Measurements from ENCODE around the gene SFRP2.

SFRP2 gene

DNA sequence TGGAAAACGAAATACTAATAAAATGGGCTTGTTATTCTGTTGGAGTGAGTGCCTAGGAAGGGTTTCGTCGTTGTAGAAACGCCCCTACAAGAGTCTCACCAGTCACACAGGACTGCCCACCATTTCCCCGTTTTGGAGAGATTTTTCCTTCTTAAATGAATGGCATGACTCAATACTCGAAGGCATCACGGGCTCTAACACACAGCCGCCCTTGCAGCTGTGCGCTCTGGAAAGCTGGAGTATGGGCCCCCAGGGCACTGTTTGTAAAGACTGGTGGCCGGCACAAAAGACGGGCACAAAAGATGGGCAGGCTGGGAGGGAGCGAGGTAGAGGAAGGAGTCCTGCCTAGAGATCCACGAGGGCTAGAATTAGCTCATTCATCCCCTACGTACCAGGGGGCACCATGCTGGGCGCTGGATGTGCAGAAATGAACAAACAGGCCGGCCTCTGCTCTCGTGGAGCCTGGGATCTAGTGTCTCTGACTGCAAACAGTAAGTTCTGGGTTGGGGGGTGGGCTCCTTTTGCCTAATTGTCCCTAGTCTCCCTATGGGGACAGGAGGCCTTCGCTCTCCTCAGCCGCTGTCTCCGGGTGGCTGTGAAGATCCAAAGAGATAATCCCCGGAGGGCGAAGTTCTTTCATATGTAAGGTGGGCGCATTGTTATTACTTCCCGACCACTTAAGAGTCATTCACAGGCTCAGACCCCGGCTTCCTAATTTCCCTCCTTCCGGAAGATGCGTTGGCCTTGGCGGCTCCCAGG lies 1.0 kb upstream of the SFRP2 start:
- Mint-ChIP-seq H3K27ac (peak overlapping the region; percentile 18), H3K4me3 (peak overlapping the region; percentile 43), H3K27me3 (peaks cover 90% of the 10 kb centered on the region), H3K9me3 (no peaks in the 10 kb centered on the region), H3K36me3 (ENCODE audit: low read depth) (no peaks in the 10 kb centered on the region), H3K4me1 (peaks cover 53% of the 10 kb centered on the region)
- DNase-seq (no peak), ATAC-seq (no peak)

DNA sequence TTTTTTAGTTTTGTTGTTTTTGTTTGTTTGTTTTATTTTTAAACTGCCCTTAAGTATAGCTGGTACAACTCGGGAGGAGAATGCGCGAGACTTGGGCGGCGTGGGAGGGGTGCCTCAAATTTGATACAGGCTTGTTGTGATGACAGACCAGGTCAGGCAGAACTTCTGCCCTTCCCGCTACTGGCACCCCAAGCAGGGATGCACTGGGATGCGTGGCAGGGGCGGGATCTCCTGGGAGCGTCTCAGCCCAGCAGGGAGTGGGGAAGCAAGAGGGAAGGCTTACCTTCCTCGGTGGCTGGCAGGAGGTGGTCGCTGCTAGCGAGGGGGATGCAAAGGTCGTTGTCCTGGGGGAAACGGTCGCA lies 851 bp downstream of the SFRP2 start:
- H3K27ac Mint-ChIP-seq, result peak overlapping the region; percentile 18
- ATAC-seq (no peak), DNase-seq (no peak)
- H3K27me3 Mint-ChIP-seq, result peaks cover 82% of the 10 kb centered on the region
- H3K4me1 Mint-ChIP-seq, result peaks cover 44% of the 10 kb centered on the region
- H3K36me3 Mint-ChIP-seq (ENCODE audit: low read depth), result no peaks in the 10 kb centered on the region
- H3K4me3 Mint-ChIP-seq, result peak overlapping the region; percentile 51
- H3K9me3 Mint-ChIP-seq, result no peaks in the 10 kb centered on the region

DNA sequence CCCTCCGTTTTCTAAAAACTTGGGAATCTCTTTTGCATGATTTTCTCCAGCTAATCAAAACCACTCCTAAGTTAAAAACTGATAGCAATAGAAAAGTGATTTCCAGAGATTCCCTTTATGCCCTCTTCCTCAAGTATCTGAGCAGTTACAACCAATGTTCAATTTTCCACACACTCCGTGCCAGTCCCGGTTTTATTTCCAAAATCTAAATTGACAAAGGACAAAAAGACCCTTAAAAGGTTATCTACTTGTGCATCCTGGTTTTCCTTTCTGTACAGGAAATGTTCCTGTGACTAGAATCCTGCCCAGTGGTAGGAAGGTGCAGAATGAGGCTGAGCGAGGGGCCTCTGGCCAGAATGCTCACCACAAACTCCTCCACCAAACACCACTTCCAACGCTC lies 1.3 kb downstream of the SFRP2 start:
- DNase-seq (no peak), ATAC-seq (no peak)
- no peaks in the 10 kb centered on the region for H3K9me3 Mint-ChIP-seq
- H3K4me3 Mint-ChIP-seq, result peak overlapping the region; percentile 51
- H3K27me3 Mint-ChIP-seq, result peaks cover 81% of the 10 kb centered on the region
- H3K4me1 Mint-ChIP-seq, result peaks cover 41% of the 10 kb centered on the region
- no peaks in the 10 kb centered on the region for H3K36me3 Mint-ChIP-seq (ENCODE audit: low read depth)
- H3K27ac Mint-ChIP-seq, result no peak overlapping the region

DNA sequence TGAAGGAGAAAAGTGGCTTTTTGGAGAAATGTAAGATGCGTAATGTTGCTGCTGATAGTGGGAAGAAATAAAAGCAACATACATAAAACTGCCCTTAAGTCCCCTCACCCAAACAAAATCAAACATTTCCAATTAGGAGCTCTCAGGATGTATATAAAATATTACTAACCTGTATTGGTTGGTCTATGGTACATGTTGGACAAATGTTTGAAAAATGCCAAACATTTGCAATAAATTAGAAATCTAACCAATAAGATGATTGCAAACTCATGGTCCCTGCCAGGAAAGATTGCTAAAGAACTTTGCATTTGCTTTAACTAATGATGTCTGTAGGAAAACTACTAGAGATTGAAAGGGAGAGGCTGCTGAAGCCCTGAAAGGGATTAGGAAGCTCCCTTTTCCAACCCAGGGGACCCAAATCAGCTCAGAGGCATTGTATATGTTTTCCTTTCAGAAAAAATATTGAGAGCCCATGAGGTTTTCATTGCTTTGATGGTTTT lies 1.8 kb downstream of the SFRP2 start:
- Mint-ChIP-seq H3K27ac (no peak overlapping the region), H3K4me3 (no peak overlapping the region), H3K27me3 (peaks cover 80% of the 10 kb centered on the region), H3K9me3 (no peaks in the 10 kb centered on the region), H3K36me3 (ENCODE audit: low read depth) (no peaks in the 10 kb centered on the region), H3K4me1 (peaks cover 36% of the 10 kb centered on the region)
- DNase-seq (no peak), ATAC-seq (no peak)

DNA sequence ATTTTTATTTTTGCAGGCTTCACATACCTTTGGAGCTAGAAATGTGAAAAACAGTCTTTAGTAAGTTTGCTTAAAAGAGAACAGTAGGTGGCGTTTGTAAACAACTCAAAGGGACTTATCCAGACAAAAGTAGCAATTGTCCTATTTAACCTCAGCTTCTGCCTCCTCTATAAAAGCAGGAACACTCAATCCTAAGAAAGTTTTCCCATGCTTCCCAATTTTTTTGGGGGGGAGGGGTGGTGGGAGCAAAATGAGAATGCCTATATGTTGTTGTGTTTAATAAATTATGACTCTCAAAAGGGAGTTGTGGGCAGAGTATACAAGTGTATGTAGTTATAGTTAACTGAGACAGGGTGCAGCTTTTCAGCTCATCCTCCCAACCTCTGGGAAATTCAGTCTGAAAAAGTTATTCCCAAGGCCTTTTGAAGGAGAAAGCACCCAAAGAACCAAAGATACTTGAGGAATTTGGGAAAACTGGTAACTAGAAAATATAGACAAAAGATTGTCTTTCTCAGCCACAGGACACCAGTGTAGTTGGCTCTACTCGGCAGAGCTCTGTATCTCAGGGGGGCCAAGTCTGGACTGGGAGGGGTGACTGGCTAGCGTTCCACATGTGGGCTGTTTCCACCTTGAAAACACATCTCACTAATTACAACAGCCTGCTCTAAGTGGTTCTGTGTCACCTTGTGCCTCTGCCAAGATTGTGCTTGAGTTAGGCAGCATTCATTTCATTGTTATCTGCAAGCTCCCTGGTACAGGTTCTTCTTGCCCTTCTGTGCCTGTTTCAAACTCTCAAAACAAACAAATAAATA lies 2.8 kb downstream of the SFRP2 start:
- peaks cover 26% of the 10 kb centered on the region for H3K4me1 Mint-ChIP-seq
- H3K27me3 Mint-ChIP-seq, result peaks cover 78% of the 10 kb centered on the region
- DNase-seq (no peak), ATAC-seq (no peak)
- no peaks in the 10 kb centered on the region for H3K9me3 Mint-ChIP-seq
- no peak overlapping the region for H3K27ac Mint-ChIP-seq
- H3K36me3 Mint-ChIP-seq (ENCODE audit: low read depth), result no peaks in the 10 kb centered on the region
- no peak overlapping the region for H3K4me3 Mint-ChIP-seq

DNA sequence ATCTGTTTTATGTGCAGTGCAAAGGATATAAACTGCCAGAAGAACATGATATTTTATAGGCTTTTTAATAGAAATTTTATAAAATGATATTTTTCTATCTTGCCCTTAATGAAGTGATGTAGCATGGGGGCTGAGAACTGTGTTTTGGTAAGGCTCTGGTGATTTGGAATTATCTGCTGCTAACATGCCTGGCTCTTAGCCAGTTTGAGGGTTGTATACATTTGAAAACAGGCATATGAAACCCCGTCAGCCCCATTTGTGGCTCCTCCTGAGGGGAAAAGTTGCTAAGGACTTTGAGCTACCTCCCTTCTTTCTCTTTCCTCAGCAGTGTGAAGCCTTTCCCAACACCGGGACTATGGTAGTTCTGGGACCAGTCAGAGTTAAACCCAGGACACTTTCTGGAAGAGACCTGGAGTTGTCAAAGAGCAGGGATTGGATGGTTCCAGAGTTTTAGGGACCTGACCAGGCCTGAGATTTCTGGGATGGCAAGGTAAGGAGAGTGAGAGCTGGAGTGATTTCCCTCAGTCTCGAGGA lies 4.7 kb downstream of the SFRP2 start:
- Mint-ChIP-seq H3K9me3 (no peaks in the 10 kb centered on the region), H3K4me1 (peaks cover 12% of the 10 kb centered on the region), H3K27me3 (peaks cover 73% of the 10 kb centered on the region), H3K36me3 (ENCODE audit: low read depth) (no peaks in the 10 kb centered on the region), H3K27ac (no peak overlapping the region), H3K4me3 (no peak overlapping the region)
- no peak for ATAC-seq
- no peak for DNase-seq

DNA sequence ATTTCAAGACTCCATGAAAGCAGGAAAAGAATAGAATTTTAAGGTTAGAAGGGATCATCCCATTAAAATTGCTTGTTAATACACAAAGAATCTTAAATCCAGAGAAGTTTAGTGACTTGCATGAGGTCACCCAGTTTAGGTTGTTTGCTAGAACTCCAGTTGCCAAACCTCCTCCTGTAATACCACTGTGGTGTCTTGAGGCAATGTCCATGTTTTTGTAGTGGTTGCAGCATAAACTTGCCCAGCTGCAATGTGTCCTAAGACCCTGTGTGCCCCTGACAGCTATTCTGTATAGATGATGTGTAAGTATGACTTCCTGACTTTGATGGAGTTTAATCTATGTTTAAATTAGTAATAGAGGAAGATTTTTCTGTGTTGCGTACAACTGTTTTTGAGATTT lies 6.3 kb downstream of the SFRP2 start:
- peaks cover 5% of the 10 kb centered on the region for H3K9me3 Mint-ChIP-seq

DNA sequence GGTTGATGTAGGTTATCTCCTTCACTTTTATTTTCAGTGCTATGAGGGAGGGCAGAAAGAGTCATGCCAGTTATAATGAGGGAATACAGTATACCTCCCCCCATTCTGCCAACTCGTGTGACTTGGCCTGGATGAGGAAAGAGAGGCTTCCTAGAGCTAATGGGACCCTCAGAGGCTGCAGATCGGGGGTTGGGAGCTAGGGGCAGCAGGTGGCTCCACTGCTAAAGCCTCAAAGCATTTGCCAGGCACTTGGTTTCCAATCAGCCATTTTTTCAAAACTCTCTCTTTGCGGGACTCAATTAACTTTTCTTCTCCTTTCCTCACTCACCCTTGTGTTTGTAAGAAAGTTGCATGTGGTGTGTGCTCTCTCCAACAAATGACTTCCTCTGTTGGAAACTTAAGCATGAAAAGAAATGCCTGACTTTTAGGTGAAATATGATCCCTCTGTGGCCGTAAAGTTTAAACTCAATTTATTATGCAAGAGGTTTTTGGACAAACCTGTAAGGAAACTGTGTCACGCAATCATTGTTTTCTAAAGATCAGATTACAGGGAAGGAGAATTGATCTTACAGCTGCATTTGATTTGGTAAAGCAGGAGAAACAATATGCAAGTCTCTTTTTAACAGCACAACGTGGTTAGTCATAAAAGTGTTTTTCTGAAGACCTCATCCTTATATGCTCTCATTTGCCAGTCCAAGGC lies 7.0 kb downstream of the SFRP2 start:
- Mint-ChIP-seq H3K36me3 (ENCODE audit: low read depth) (no peaks in the 10 kb centered on the region), H3K9me3 (peaks cover 5% of the 10 kb centered on the region), H3K4me3 (no peak overlapping the region), H3K27ac (no peak overlapping the region), H3K27me3 (peaks cover 57% of the 10 kb centered on the region), H3K4me1 (no peaks in the 10 kb centered on the region)
- no peak for DNase-seq
- no peak for ATAC-seq

More for the DNA sequence above, 6.3 kb downstream of the SFRP2 start:
- no peak for ATAC-seq
- no peak for DNase-seq
- Mint-ChIP-seq H3K4me1 (peaks cover under 1% of the 10 kb centered on the region), H3K4me3 (no peak overlapping the region), H3K27ac (no peak overlapping the region), H3K27me3 (peaks cover 64% of the 10 kb centered on the region), H3K36me3 (ENCODE audit: low read depth) (no peaks in the 10 kb centered on the region)

DNA sequence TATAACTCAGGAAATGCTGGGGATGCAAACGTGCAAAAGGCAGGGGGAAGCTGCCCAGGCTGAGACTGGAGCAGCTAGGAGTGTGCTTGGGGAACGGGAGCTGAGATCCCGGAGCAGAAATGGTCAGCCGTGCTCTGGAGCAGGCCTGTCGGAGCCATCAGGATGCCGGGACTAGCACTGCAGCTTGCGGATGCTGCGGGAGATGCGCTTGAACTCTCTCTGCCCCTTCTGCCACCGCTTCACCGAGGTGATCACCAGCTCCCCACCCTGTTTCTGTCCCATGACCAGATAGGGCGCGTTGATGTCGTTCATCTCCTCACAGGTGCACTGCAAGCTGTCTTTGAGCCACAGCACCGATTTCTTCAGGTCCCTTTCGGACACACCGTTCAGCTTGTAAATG lies 7.6 kb downstream of the SFRP2 start:
- H3K4me3 Mint-ChIP-seq, result no peak overlapping the region
- peaks cover 56% of the 10 kb centered on the region for H3K27me3 Mint-ChIP-seq
- H3K27ac Mint-ChIP-seq, result no peak overlapping the region
- peaks cover 5% of the 10 kb centered on the region for H3K9me3 Mint-ChIP-seq
- H3K36me3 Mint-ChIP-seq (ENCODE audit: low read depth), result no peaks in the 10 kb centered on the region
- DNase-seq, result no peak
- no peak for ATAC-seq
- H3K4me1 Mint-ChIP-seq, result no peaks in the 10 kb centered on the region

DNA sequence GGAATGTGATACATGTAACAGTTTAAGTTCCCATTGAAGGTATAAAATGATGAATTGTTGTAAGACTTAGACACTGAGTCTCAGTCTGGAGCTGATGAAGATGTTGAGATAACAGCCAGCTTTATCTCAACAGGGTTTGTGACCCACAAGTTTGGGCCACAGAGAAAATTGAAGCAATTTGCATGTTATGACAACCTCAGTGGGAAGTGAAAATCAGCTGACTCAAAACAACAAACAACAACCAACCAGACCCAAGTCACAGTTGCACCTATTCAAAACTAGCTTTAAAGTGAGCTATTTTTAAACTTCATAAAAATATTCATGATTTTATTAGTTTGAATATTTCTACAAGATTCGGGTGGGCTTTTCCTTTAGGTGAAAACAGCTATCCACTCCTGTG lies 8.0 kb downstream of the SFRP2 start:
- no peak overlapping the region for H3K27ac Mint-ChIP-seq
- H3K27me3 Mint-ChIP-seq, result peaks cover 53% of the 10 kb centered on the region
- no peaks in the 10 kb centered on the region for H3K4me1 Mint-ChIP-seq
- H3K9me3 Mint-ChIP-seq, result peaks cover 5% of the 10 kb centered on the region
- DNase-seq (no peak), ATAC-seq (no peak)
- H3K36me3 Mint-ChIP-seq (ENCODE audit: low read depth), result no peaks in the 10 kb centered on the region
- H3K4me3 Mint-ChIP-seq, result no peak overlapping the region

DNA sequence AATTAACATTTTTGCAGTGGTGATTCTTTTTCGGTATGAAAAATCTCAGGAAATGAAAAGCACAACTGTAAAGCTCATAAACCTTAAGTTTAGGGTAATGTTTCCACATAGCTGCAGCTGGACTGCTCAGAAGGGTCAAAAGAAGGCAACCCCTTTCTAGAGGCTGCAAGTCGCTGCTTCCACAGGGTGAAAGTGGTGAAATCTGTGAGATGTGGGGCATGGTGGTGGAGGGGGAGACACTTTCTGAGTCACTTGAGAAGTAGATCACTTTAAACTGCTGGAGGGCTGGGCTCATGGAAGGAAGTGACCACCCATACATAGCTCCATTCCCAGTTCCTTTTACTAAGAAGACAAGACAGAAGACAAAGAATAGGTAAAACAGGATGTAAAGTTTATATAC lies 8.7 kb downstream of the SFRP2 start:
- H3K27me3 Mint-ChIP-seq, result peaks cover 47% of the 10 kb centered on the region
- no peak overlapping the region for H3K4me3 Mint-ChIP-seq
- ATAC-seq (no peak), DNase-seq (no peak)
- H3K27ac Mint-ChIP-seq, result no peak overlapping the region
- H3K9me3 Mint-ChIP-seq, result peaks cover 5% of the 10 kb centered on the region
- H3K36me3 Mint-ChIP-seq (ENCODE audit: low read depth), result no peaks in the 10 kb centered on the region
- no peaks in the 10 kb centered on the region for H3K4me1 Mint-ChIP-seq

DNA sequence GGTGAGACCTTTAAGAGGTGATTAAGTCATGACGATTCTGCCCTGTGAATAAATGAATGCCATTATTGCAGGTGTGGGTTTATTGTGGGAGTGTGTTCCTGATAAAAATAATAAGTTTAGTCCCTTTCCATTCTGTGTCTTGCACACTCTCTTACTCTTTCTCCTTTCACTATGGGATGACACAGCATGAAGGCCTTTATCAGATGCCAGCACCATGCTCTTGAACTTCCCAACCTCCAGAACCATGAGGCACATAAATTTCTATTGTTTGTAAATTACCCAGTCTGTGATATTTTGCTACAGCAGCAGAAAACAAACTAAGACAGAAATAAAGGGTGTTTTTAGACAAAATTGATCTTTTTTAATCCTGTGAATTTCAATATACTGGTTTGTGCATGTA lies 10.5 kb downstream of the SFRP2 start:
- Mint-ChIP-seq H3K9me3 (peaks cover 5% of the 10 kb centered on the region), H3K27ac (no peak overlapping the region), H3K4me3 (no peak overlapping the region), H3K36me3 (ENCODE audit: low read depth) (no peaks in the 10 kb centered on the region), H3K27me3 (peaks cover 41% of the 10 kb centered on the region), H3K4me1 (no peaks in the 10 kb centered on the region)
- DNase-seq (no peak), ATAC-seq (no peak)

DNA sequence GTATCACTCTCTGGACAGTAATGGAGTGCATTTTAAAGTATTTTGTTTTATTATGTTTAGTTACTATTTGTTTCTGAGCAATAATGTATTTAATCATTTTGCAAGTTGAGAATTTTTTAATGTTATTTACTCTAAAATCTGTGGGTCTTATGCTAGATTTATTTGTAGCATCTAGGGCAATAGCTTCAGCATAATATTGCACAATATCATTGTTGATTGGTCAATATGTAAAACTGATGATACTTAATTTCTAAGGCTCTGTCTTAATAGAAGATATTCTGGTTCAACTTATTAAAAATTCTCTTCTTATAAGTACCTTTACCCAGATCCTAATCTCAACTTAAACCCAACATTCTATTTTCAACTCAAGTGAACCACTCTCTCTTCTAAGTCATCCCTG lies 11.5 kb downstream of the SFRP2 start:
- H3K36me3 Mint-ChIP-seq (ENCODE audit: low read depth), result no peaks in the 10 kb centered on the region
- ATAC-seq (no peak), DNase-seq (no peak)
- peaks cover 39% of the 10 kb centered on the region for H3K27me3 Mint-ChIP-seq
- no peaks in the 10 kb centered on the region for H3K4me1 Mint-ChIP-seq
- no peak overlapping the region for H3K4me3 Mint-ChIP-seq
- H3K27ac Mint-ChIP-seq, result no peak overlapping the region
- H3K9me3 Mint-ChIP-seq, result peaks cover 5% of the 10 kb centered on the region

DNA sequence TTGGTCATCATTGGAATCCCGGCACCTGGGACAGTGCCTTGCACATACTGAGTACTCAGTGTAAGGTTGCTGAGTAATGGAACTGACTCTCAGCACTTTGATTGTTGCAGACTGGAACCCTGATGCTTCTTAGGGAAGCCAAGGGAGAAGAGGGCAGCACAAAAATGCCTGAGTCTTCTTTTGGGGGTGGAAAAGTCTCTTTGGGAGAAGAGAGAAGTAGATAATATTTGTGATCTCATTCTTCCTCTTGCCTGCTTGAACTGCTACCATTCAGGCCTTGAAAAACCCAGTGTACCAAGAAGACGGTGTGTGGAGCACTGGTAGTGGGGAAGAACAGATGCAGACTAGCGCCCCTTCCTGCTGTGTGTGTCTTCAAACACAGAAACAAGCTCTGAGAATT lies 12.3 kb downstream of the SFRP2 start:
- Mint-ChIP-seq H3K4me3 (no peak overlapping the region), H3K9me3 (peaks cover 8% of the 10 kb centered on the region), H3K36me3 (ENCODE audit: low read depth) (no peaks in the 10 kb centered on the region), H3K27me3 (peaks cover 38% of the 10 kb centered on the region), H3K27ac (no peak overlapping the region), H3K4me1 (peaks cover 2% of the 10 kb centered on the region)
- no peak for DNase-seq
- no peak for ATAC-seq

All from activated naive CD8-positive, alpha-beta T cell treated with anti-CD3 and anti-CD28 coated beads, Interleukin-2, amount 50 U/mL, for 24 hours (primary cell).